Ishikawa (cell line): Measurements from ENCODE around the gene STRA6.

Experiments used
- CEBPB ChIP-seq: IDR thresholded peaks from 2 replicates; pipeline ENCODE4 v1.6.1; 2012
- CREB1 ChIP-seq: IDR thresholded peaks from 2 replicates; pipeline ENCODE4 v1.6.1; 2012; ENCODE audit warnings: low read depth
- EGR1 ChIP-seq: IDR thresholded peaks from 2 replicates; pipeline ENCODE4 v1.6.1; 2012
- EP300 ChIP-seq: IDR thresholded peaks from 2 replicates; pipeline ENCODE4 v1.6.1; 2012; ENCODE audit warnings: borderline replicate concordance
- FOXM1 ChIP-seq: IDR thresholded peaks from 2 replicates; pipeline ENCODE4 v1.6.1; 2012; ENCODE audit warnings: low read depth, borderline replicate concordance
- NFIC ChIP-seq: IDR thresholded peaks from 2 replicates; pipeline ENCODE4 v1.6.1; 2012
- RAD21 ChIP-seq: IDR thresholded peaks from 2 replicates; pipeline ENCODE4 v1.6.1; 2012; ENCODE audit warnings: low read depth
- TAF1 ChIP-seq: IDR thresholded peaks from 2 replicates; pipeline ENCODE4 v1.6.1; 2012; ENCODE audit warnings: low read depth, mild to moderate bottlenecking
- TCF12 ChIP-seq: IDR thresholded peaks from 2 replicates; pipeline ENCODE4 v1.6.1; 2012; ENCODE audit warnings: low read depth
- TEAD4 ChIP-seq: IDR thresholded peaks from 2 replicates; pipeline ENCODE4 v1.6.1; 2012
- YY1 ChIP-seq: IDR thresholded peaks from 2 replicates; pipeline ENCODE4 v1.6.1; 2012; ENCODE audit warnings: low read depth
- ZBTB7A ChIP-seq: IDR thresholded peaks from 2 replicates; pipeline ENCODE4 v1.6.1; 2012; ENCODE audit warnings: low read depth
- TF ChIP-seq, protein P1 (sequence below): IDR thresholded peaks from 2 replicates; pipeline ENCODE4 v1.6.1; 2012
- TF ChIP-seq, protein P2 (sequence below): IDR thresholded peaks from 2 replicates; pipeline ENCODE4 v1.6.1; 2012
- TF ChIP-seq, protein P3 (sequence below): IDR thresholded peaks from 2 replicates; pipeline ENCODE4 v1.6.1; 2012; ENCODE audit warnings: low read depth, mild to moderate bottlenecking

Gene STRA6

DNA sequence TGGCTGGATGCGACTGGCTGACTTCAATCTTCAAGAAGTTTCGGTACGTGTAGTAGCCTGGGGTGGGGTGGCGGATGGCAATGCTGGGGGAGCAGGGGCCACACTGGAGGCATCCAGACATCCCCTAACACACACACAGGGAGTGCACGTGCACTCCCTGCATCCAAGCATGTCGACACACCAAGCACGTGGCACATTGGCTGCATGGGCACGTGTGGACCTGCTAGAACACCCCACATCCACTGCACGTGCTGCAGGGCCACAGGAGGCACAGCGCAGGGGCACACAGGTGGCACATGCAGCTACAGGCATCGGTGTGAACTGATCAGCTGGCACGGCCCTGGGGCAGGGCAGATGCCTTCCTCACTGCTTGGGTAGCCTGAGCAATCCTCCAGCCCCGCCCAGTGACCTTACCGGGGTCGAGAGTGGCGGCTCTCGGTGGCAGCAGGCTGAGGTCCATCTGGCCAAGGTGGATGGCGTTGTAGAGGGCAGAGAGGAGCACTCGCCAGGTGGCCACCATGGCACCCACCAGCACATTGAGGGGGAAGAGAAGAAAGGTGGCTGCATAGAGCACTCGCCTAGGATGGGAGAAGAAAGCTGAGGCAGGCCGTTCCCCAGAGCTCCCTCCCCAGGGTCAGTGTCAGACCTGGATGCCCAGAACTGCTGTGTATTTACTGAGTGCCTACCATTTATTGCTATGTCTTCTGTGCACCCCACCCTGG lies 21.5 kb downstream of the STRA6 start:
- TF ChIP-seq, protein P1, sequence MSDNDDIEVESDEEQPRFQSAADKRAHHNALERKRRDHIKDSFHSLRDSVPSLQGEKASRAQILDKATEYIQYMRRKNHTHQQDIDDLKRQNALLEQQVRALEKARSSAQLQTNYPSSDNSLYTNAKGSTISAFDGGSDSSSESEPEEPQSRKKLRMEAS: no peak
- no peak for TF ChIP-seq CREB1

DNA sequence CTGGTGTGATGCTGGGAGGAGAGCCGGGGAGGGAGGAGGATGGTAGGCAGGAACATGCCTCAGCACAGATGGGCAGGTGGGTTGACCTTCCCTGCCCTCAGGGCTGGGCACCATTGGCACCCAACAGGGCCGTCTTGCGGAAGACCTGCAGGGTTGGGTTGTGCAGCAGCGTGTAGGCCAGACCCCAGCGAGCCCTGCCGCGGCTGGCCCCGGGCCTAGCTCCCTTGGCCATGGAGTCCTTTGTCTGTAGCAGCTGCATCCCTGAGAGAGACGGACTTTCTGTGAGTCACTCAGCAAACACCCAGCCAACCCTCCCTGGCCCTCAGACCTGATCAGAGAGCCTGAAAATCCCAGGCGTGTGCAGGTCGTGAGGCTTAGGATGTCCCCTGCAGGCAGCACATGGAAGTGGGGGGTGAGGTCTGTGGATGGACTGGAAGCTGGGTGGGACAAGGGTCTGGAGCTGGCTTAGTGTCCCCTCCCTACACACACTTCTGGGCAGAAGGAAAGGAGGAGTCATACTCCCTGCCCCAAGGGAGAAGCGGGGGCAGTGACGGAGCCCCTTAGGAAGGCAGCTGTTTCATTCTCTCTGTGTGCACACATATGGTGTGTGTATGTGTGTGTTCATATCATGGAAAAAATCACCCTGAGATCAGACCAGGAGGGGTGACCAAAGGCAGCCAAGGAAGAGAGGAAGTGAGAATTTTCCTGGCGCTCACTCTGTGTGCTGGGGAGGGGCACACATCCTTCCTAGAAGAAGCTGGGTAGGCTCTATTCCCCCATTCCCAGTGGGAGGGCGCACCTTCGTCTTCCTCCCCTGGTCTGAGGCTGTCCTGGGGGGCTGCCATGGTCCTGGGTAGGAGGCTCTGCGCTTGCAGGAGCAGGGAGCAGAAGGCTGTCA lies 22.4 kb downstream of the STRA6 start:
- TF ChIP-seq, protein P2, sequence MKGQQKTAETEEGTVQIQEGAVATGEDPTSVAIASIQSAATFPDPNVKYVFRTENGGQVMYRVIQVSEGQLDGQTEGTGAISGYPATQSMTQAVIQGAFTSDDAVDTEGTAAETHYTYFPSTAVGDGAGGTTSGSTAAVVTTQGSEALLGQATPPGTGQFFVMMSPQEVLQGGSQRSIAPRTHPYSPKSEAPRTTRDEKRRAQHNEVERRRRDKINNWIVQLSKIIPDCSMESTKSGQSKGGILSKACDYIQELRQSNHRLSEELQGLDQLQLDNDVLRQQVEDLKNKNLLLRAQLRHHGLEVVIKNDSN: no peak
- TF ChIP-seq FOXM1 (no peak), TAF1 (no peak), NFIC (no peak), EP300 (no peak), TCF12 (no peak), ZBTB7A (no peak), EGR1 (no peak), YY1 (no peak), CEBPB (no peak), RAD21 (no peak), TEAD4 (no peak), CREB1 (no peak)
- TF ChIP-seq, protein P3, sequence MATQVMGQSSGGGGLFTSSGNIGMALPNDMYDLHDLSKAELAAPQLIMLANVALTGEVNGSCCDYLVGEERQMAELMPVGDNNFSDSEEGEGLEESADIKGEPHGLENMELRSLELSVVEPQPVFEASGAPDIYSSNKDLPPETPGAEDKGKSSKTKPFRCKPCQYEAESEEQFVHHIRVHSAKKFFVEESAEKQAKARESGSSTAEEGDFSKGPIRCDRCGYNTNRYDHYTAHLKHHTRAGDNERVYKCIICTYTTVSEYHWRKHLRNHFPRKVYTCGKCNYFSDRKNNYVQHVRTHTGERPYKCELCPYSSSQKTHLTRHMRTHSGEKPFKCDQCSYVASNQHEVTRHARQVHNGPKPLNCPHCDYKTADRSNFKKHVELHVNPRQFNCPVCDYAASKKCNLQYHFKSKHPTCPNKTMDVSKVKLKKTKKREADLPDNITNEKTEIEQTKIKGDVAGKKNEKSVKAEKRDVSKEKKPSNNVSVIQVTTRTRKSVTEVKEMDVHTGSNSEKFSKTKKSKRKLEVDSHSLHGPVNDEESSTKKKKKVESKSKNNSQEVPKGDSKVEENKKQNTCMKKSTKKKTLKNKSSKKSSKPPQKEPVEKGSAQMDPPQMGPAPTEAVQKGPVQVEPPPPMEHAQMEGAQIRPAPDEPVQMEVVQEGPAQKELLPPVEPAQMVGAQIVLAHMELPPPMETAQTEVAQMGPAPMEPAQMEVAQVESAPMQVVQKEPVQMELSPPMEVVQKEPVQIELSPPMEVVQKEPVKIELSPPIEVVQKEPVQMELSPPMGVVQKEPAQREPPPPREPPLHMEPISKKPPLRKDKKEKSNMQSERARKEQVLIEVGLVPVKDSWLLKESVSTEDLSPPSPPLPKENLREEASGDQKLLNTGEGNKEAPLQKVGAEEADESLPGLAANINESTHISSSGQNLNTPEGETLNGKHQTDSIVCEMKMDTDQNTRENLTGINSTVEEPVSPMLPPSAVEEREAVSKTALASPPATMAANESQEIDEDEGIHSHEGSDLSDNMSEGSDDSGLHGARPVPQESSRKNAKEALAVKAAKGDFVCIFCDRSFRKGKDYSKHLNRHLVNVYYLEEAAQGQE: no peak
- TF ChIP-seq, protein P1: no peak

DNA sequence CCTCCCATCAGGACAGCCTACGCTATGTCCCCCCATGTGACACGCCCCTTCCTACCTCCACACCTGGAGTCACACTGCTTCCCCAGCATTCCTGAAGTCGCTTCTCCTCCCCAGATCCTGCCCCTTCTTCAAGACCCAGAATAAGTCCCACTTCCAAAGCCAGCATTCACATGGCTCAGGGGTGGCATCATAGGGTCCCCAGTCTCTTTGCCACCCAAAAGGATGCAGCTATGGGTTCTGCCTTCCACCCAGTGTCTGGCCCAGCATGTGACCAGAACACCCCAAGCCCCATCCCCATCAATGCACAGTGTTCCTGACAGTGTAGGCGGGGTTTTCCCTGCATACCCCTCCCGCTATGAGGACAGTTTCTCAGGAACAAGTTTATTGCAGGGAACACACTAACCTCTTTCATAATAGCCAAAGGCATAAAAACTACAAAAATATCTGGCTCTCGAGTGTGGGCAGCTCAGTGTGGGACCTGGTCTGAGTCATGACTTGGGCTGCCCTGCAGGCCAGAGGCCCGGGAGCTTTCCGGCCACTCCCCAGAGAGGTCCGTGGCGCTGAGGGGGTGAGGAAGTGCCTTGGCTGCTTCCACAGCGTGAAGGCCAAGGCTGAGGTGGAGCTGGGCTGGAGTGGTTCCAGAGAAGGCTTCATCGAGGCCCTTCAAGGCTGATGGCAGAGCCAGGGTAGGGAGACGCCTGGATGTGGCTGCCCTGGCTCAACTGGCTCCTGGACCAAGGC lies 23.3 kb downstream of the STRA6 start:
- TF ChIP-seq TAF1 (no peak), RAD21 (peak; percentile 30; the same call in 1 of the 2 replicates), ZBTB7A (peak; percentile 55; the same call in 1 of the 2 replicates), NFIC (peak; percentile 91), TEAD4 (peak; percentile 35; the same call in 1 of the 2 replicates), TCF12 (peak; percentile 84), EP300 (peak; percentile 69; the same call in 1 of the 2 replicates), FOXM1 (peak; percentile 60; the same call in 1 of the 2 replicates)
- TF ChIP-seq, protein P1: no peak; the same call in 1 of the 2 replicates
- TF ChIP-seq, protein P2: no peak

DNA sequence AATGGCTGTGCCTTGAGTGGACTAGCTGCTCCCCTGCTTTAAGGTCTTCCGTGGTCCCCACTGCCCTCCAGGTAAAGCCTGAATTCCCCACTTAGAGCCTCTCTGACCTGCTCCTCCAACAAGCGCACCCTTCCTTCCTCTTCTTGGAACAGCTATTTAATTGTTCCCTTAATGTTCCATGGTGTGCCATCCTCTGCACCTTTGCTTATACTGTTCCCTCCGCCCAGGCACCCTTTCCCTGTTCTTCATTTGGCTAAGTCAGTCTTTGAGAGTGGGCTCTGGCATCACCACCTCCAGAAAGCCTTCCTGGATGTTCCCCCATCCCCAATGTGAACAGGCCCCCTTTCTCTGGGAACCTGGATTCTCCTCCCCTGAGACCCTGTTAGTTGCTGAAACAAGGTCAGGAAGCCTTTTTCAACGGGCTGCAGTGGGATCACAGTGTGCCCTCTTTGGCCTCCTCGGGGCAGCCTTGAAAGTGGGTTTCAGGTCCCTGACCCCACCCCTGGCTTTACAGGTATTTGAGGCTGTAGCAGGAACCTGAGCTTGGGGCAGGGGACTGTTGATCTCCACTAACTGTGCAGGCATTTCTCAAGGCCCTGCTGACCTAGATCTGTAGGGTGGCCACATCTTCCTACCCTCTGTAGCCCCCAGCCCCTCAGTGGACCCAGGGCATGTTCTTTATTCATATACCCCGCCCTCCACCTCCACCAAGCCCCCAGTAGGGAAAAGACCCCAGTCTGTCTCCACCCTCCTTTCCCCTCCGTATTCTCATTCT lies 24.1 kb downstream of the STRA6 start:
- TF ChIP-seq YY1: no peak
- TF ChIP-seq, protein P1: no peak
- no peak for TF ChIP-seq TCF12
- TF ChIP-seq NFIC: no peak
- TF ChIP-seq, protein P3: no peak
